ENCODE results near the gene PTPN13. TPM values are rescaled to one million over a fixed set of nuclear protein-coding genes. Genes with fewer than 3 reads are reported as not detected.
A peak's percentile ranks its signal among the peaks of the same experiment; 100 is the strongest.

The PTPN13 gene
- total and polyA plus RNA-seq, 2 donors from 2014 or later: 10.2 to 62.3 TPM

DNA sequence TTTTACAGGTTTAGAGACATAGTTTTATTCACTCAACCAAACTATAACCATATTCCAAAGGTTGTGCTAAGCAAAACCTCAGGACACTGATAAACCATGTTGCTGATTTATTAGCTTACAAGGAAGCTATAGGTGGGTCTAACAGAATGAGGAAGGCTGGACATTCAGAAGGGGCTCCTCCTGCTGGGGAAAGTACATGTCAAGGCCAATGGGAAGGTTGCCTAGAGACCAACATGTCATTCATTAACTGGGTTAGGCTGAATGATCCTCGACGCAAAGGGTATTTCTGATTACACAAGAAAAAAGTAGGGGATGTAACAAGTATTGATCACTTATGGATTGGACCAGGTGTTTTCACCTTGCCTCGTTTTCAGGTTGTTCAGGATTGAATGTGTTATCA is 224.7 kb downstream of the PTPN13 start:
- peaks cover 0 to 5% (median 3%) of the 10 kb centered on the region in 3 donors for H3K4me1 ChIP-seq (ENCODE audit: control insufficient read depth in 2 of 3, insufficient read depth in 2 of 3, low read depth in 1 of 3, low read length in 3 of 3)
- H3K27me3 ChIP-seq (ENCODE audit: control insufficient read depth, insufficient read depth, low read length): no peaks in the 10 kb centered on the region
- intact Hi-C loops (cut with DNase I): no loop called here
- peak in 2 of 5 donors; percentile 21 to 47 for DNase-seq
- no peak overlapping the region for H3K27ac ChIP-seq (ENCODE audit: low read depth in 2 of 2, low read length in 2 of 2)
- FAIRE-seq: no peak
- H3K4me3 ChIP-seq (ENCODE audit: low read length in 3 of 3): no peak overlapping the region
- H3K9ac ChIP-seq (ENCODE audit: low read length in 3 of 3): no peak overlapping the region
- TF ChIP-seq, protein P1, sequence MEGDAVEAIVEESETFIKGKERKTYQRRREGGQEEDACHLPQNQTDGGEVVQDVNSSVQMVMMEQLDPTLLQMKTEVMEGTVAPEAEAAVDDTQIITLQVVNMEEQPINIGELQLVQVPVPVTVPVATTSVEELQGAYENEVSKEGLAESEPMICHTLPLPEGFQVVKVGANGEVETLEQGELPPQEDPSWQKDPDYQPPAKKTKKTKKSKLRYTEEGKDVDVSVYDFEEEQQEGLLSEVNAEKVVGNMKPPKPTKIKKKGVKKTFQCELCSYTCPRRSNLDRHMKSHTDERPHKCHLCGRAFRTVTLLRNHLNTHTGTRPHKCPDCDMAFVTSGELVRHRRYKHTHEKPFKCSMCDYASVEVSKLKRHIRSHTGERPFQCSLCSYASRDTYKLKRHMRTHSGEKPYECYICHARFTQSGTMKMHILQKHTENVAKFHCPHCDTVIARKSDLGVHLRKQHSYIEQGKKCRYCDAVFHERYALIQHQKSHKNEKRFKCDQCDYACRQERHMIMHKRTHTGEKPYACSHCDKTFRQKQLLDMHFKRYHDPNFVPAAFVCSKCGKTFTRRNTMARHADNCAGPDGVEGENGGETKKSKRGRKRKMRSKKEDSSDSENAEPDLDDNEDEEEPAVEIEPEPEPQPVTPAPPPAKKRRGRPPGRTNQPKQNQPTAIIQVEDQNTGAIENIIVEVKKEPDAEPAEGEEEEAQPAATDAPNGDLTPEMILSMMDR (IDR thresholded peaks at IDR 0.05; ENCODE audit: borderline replicate concordance, extremely low read depth, insufficient read depth): no peak
- peaks cover 0 to 5% (median 4%) of the 10 kb centered on the region in 3 donors for H3K36me3 ChIP-seq (ENCODE audit: control insufficient read depth in 2 of 3, insufficient read depth in 3 of 3, low read length in 3 of 3)
- H3K9me3 ChIP-seq (ENCODE audit: control insufficient read depth in 2 of 3, insufficient read depth in 1 of 3, low read length in 3 of 3): no peaks in the 10 kb centered on the region

DNA sequence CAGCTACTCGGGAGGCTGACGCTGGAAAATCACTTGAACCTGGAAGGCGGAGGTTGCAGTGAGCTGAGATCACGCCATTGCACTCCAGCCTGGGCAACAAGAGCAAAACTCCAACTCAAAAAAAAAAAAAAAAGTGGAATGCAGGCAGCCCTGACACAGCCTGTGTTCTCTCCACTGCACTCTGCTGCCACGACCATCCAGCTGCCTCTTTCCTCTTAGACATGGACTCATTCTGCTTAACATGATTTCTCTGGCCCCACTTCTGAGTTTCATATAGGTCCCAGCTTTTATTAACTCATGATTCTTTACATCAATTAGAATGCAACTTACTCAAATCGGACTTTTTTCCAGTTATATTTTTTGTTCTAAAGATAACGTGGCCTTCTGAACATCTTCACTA is 225.4 kb downstream of the PTPN13 start:
- Histone ChIP-seq H3K9ac (ENCODE audit: low read length in 3 of 3) (no peak overlapping the region), H3K27me3 (ENCODE audit: control insufficient read depth, insufficient read depth, low read length) (no peaks in the 10 kb centered on the region), H3K4me1 (ENCODE audit: control insufficient read depth in 2 of 3, insufficient read depth in 2 of 3, low read depth in 1 of 3, low read length in 3 of 3) (peaks cover 0 to 5% (median 3%) of the 10 kb centered on the region in 3 donors), H3K9me3 (ENCODE audit: control insufficient read depth in 2 of 3, insufficient read depth in 1 of 3, low read length in 3 of 3) (no peaks in the 10 kb centered on the region), H3K4me3 (ENCODE audit: low read length in 3 of 3) (no peak overlapping the region), H3K36me3 (ENCODE audit: control insufficient read depth in 2 of 3, insufficient read depth in 3 of 3, low read length in 3 of 3) (peaks cover 0 to 4% (median 3%) of the 10 kb centered on the region in 3 donors), H3K27ac (ENCODE audit: low read depth in 2 of 2, low read length in 2 of 2) (no peak overlapping the region)
- intact Hi-C loops (cut with DNase I): no loop called here
- TF ChIP-seq, protein P1 (IDR thresholded peaks at IDR 0.05; ENCODE audit: borderline replicate concordance, extremely low read depth, insufficient read depth): no peak
- DNase-seq (no peak), FAIRE-seq (no peak)

DNA sequence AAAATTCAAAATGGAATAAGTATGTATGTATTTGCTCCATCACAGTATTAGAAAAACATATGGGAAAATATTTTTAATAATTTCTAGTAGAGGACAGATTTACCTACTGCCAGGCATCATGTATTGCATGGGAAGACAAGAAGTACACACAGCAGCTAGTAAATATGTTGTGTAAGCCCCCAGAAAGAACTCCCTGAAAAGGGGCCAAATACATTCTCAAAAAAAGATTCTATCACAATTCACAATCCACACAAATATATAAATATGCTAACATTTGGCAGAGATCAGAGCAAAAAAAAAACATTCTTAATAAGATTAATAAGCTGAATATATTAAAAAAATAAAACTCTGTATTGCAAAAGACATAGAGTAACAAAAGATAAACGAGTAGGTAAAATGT is 227.0 kb downstream of the PTPN13 start:
- TF ChIP-seq, protein P1 (IDR thresholded peaks at IDR 0.05; ENCODE audit: borderline replicate concordance, extremely low read depth, insufficient read depth): no peak
- Histone ChIP-seq H3K9ac (ENCODE audit: low read length in 3 of 3) (no peak overlapping the region), H3K27ac (ENCODE audit: low read depth in 2 of 2, low read length in 2 of 2) (no peak overlapping the region), H3K4me3 (ENCODE audit: low read length in 3 of 3) (no peak overlapping the region), H3K36me3 (ENCODE audit: control insufficient read depth in 2 of 3, insufficient read depth in 3 of 3, low read length in 3 of 3) (no peaks in the 10 kb centered on the region), H3K4me1 (ENCODE audit: control insufficient read depth in 2 of 3, insufficient read depth in 2 of 3, low read depth in 1 of 3, low read length in 3 of 3) (peaks cover 0 to 5% (median 3%) of the 10 kb centered on the region in 3 donors), H3K9me3 (ENCODE audit: control insufficient read depth in 2 of 3, insufficient read depth in 1 of 3, low read length in 3 of 3) (no peaks in the 10 kb centered on the region), H3K27me3 (ENCODE audit: control insufficient read depth, insufficient read depth, low read length) (no peaks in the 10 kb centered on the region)
- FAIRE-seq: no peak
- DNase-seq: no peak
- intact Hi-C loops (cut with DNase I): no loop called here

GRCh38 chr4:86822136-86822535 is 228.0 kb downstream of the PTPN13 start:
- intact Hi-C loops (cut with DNase I): no loop called here
- H3K27me3 ChIP-seq (ENCODE audit: control insufficient read depth, insufficient read depth, low read length): no peaks in the 10 kb centered on the region
- H3K27ac ChIP-seq (ENCODE audit: low read depth in 2 of 2, low read length in 2 of 2): no peak overlapping the region
- H3K9ac ChIP-seq (ENCODE audit: low read length in 3 of 3): no peak overlapping the region
- H3K4me1 ChIP-seq (ENCODE audit: control insufficient read depth in 2 of 3, insufficient read depth in 2 of 3, low read depth in 1 of 3, low read length in 3 of 3): peaks cover 0 to 4% (median 3%) of the 10 kb centered on the region in 3 donors
- no peaks in the 10 kb centered on the region for H3K9me3 ChIP-seq (ENCODE audit: control insufficient read depth in 2 of 3, insufficient read depth in 1 of 3, low read length in 3 of 3)
- TF ChIP-seq, protein P1 (IDR thresholded peaks at IDR 0.05; ENCODE audit: borderline replicate concordance, extremely low read depth, insufficient read depth): no peak
- FAIRE-seq (no peak), DNase-seq (no peak)
- no peaks in the 10 kb centered on the region for H3K36me3 ChIP-seq (ENCODE audit: control insufficient read depth in 2 of 3, insufficient read depth in 3 of 3, low read length in 3 of 3)
- no peak overlapping the region for H3K4me3 ChIP-seq (ENCODE audit: low read length in 3 of 3)

All from kidney (tissue), 14 donors.